NCI-H2081 treated with DMSO at 0.1 percent for 48 hours (cell line): Measurements from ENCODE around the gene PYROXD2.
"Not testable (repeated sequence)": the region's sequence is repeated elsewhere in the genome, so short reads cannot be mapped to it uniquely, and the experiment has no call there.

Experiments
- DNase-seq: peaks from one replicate; lab custom pipeline; 2025; lab: John Stamatoyannopoulos, UW

The PYROXD2 gene

GRCh38 chr10:98390406-98390805, 24.6 kb downstream of the PYROXD2 start:
- no peak for DNase-seq

- DNase-seq = no peak
Measured at GRCh38 chr10:98389398-98389797, 25.6 kb downstream of the PYROXD2 start.

GRCh38 chr10:98388101-98388655, 26.8 kb downstream of the PYROXD2 start:
- no peak for DNase-seq

GRCh38 chr10:98384531-98385133, 30.4 kb downstream of the PYROXD2 start:
- no peak for DNase-seq

- no peak for DNase-seq
Measured at GRCh38 chr10:98383869-98384268, 31.1 kb downstream of the PYROXD2 start.

- not testable (repeated sequence) for DNase-seq
Measured at GRCh38 chr10:98383134-98383667, 31.8 kb downstream of the PYROXD2 start.

- DNase-seq = no peak
Measured at GRCh38 chr10:98382691-98383101, 32.3 kb downstream of the PYROXD2 start.

- DNase-seq = no peak
Measured at GRCh38 chr10:98380493-98381339, 34.3 kb downstream of the PYROXD2 start.

GRCh38 chr10:98378722-98379121, 36.3 kb downstream of the PYROXD2 start:
- no peak for DNase-seq

- DNase-seq = no peak
Measured at GRCh38 chr10:98377536-98377935, 37.4 kb downstream of the PYROXD2 start.

- DNase-seq = no peak
Measured at GRCh38 chr10:98377001-98377400, 38.0 kb downstream of the PYROXD2 start.

- no peak for DNase-seq
Measured at GRCh38 chr10:98376485-98376884, 38.5 kb downstream of the PYROXD2 start.

GRCh38 chr10:98374217-98374985, 40.6 kb downstream of the PYROXD2 start:
- DNase-seq = no peak

GRCh38 chr10:98373260-98374040, 41.5 kb downstream of the PYROXD2 start:
- no peak for DNase-seq

- DNase-seq = no peak
Measured at GRCh38 chr10:98370831-98371820, 43.9 kb downstream of the PYROXD2 start.

GRCh38 chr10:98369801-98370200, 45.2 kb downstream of the PYROXD2 start:
- no peak for DNase-seq

- no peak for DNase-seq
Measured at GRCh38 chr10:98368644-98369043, 46.3 kb downstream of the PYROXD2 start.

- no peak for DNase-seq
Measured at GRCh38 chr10:98367604-98368451, 47.2 kb downstream of the PYROXD2 start.

GRCh38 chr10:98366062-98366530, 48.9 kb downstream of the PYROXD2 start:
- no peak for DNase-seq
